Upper lobe of left lung (tissue), 4 donors: ENCODE results near the gene NXPH3.

Experiments
- CTCF ChIP-seq, 6 experiments: fragments of 450-650 bp in 4 of 6; fragments of 200-600 bp in 2 of 6; sonication (generic) in 2 of 6; IDR thresholded peaks; one replicate each; pipeline ENCODE4 v1.5.1; 2016 to 2019; ENCODE audit warnings: antibody characterized with exemption in 6 of 6
- POLR2A ChIP-seq, 4 donors: fragments of 450-650 bp; IDR thresholded peaks; one replicate each; pipeline ENCODE4 v1.5.1; 2016 to 2017; ENCODE audit warnings: antibody characterized with exemption in 4 of 4, mild to moderate bottlenecking in 2 of 4

DNA sequence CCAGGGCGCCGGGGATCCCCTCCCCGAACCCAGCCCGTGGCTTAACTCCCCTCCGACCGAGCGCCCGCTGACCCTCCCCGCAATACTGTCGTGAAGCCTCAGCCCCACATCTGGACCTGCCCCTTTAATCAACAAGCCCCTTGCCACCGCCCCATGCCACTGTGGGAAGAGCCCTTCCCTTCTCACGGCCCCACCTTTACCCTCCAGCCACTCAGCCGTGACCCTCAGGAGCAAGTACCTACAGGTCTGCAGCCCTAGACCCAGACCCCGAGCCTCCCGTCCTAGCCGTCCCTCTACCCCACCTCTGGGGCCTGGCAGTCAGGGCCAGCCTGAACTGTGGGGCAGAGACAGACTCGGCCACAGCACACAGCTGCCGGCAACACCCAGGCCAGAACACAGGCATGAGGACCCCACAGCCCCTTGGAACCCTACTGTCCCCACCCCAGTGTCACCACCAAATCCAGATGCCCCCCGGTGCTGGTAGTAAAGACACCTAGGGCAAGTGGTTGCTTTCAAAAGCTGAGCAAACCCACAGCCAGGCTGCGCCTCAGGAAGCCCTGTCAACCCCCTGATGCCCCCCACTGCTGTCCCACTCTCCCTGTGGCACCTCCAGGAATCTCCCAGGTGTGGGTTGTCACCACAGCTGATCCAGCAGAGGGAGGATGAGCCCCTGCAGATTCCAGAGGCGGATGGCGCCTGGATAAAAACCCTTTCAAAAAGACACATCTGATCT is 1.4 kb downstream of the NXPH3 start:
- TF ChIP-seq CTCF (IDR thresholded peaks at IDR 0.05) (no peak), POLR2A (IDR thresholded peaks at IDR 0.05) (no peak)
